RKO (cell line): ENCODE measurements around the gene CDK15.

ENCODE experiments used
- DNase-seq: peaks from one replicate; pipeline ENCODE4 v3.0.0-alpha.2; 2016; ENCODE audit warnings: low spot score

The CDK15 gene

DNA sequence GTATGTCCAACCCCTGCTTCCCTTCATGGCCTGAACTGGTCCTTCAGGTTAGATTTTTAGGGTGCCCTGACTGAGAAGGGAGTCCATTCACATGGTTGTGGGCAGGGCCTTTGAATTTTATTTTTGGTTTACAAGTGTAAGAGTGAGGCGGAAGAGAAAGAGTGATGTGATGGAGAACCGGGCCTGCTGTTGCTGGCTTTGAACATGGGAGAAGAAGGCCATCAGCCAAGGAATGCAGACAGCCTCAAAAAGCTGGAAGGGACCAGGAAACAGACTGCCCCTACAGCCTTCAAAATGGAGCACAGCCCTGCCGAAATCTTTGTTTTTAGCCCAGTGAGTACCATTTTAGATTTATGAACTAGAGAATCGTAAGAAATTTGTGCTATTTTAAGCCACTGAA, 105.0 kb downstream of the CDK15 start:
- no peak for DNase-seq

- DNase-seq, result no peak
Observed at GRCh38 chr2:201913201-201913600, 106.9 kb downstream of the CDK15 start.

GRCh38 chr2:201915446-201915845, 109.1 kb downstream of the CDK15 start:
- no peak for DNase-seq

GRCh38 chr2:201916565-201916964, 110.2 kb downstream of the CDK15 start:
- no peak for DNase-seq

DNA sequence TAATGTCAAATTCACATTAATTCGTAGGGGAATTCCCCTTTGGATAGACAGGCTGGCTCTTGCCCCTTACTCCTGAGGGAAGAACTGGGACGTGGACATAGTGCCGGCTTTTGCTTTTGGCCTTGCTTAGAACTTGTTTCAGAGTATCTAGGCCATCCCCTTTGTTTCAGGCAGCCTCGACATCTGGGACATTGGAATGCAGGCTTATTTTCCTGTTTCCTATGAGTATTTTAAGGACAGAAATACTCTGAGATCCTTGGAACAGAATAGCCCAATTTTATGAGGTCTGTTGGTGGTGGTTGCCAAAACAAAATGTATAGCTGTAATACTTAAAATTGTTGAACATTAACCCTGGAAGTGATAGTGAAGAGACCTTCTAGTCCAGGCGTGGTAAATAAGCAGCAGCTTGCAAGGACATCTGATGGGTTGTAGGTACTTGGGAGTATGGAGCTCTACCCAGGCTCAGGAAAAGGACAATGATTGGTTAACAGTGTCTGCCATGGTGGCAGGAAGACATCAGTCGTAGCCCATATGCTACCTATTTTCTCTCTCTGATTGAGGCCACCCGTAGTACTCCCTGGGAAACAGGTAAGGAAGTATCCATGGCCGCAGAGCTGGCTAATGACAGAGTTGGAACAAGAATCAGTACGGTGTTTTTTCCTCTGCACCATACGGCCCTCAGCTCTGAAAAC, 112.4 kb downstream of the CDK15 start:
- DNase-seq, result no peak

DNA sequence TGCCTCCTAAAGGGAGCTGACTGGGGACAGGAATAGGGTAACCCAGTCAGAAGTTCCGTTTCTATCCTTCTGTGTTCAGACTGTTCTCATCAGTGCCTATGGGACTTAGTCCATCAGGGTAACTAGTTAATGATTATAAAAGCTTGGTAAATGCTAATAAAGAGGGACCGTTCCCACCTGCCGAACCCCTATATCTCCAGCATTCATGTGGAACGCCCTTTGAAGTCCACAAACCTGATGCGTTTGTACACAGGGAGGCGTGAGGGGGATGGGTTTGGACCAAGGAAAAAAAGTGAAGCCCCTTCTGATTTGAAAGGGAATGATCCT, 112.9 kb downstream of the CDK15 start:
- DNase-seq, result no peak

GRCh38 chr2:201923436-201924328, 117.3 kb downstream of the CDK15 start:
- DNase-seq, result no peak

- no peak for DNase-seq
Observed at GRCh38 chr2:201924453-201924852, 118.1 kb downstream of the CDK15 start.

- DNase-seq, result no peak
Observed at GRCh38 chr2:201925056-201925455, 118.7 kb downstream of the CDK15 start.

- DNase-seq, result no peak
Observed at GRCh38 chr2:201926067-201926466, 119.7 kb downstream of the CDK15 start.

DNA sequence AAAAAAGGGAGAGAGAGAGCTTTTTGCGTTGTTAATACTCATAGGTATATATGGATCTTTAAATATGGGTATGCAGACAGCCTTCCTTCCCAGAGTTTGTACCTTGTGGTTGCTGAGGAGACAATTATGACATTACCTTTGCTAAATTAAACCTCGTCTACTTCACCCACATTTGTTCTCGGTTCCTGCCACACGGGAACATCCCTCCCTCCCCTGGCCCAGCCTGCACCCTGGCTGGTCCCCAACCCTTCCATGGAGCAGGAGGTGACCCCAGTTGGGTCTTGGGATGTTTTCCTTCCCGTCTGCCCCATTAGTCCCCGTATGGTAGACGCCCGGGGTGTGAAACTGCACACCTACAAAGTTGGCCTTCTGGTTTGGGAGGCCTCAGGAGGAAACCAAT, 122.0 kb downstream of the CDK15 start:
- no peak for DNase-seq

DNA sequence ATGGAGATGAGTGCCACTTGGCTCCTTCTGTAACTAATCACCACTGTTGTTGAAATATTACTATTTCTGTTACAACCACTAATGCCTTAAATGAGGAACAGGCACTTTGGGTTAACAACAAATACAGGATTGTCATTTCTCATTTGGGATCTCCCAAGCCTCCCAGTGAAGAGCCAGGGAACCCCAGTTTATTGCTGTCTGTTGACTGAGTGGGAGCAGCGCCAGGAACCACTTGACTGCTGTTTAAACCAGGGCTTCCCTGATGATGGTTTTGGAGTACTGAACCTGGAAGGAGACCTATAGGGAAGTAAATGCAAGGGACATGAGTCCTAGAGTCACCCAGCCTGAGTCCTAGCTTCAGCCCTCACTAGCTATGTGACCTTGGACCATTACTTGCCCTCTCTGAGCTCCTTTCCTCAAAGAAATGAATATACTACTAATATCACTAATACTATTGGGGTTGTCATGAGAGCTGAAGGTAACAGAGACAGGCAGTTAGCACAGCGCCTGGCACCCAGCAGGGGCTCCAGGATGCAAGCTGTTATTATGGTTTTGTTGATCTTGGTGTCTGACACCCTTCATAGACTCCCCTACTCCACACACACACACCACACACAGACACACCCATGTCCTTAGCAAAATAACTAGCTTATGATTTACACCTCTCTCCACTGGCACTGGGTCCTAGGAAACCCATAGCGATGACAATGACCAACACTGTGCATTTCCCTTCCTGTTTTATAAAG, 123.1 kb downstream of the CDK15 start:
- DNase-seq, result no peak

DNA sequence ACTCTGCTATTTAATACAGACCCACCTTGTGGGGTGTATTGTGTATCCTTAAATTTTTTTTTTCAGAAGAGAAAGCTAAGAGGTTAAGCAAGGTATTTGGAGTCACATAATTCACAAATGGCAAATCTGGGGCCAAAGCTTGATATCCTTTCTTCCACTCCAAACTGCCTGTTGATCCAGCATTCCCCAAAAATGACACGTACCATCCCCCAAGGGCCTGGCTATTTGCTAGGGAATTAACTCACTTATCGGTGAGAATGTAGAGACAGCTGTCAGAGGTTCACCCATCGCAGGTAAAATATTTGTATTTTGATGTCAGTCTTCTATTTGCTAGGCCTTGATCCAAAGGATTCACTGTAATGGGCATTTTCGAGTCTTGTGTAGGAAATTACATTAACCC, 123.7 kb downstream of the CDK15 start:
- DNase-seq, result no peak

GRCh38 chr2:201930831-201931230, 124.5 kb downstream of the CDK15 start:
- no peak for DNase-seq

DNA sequence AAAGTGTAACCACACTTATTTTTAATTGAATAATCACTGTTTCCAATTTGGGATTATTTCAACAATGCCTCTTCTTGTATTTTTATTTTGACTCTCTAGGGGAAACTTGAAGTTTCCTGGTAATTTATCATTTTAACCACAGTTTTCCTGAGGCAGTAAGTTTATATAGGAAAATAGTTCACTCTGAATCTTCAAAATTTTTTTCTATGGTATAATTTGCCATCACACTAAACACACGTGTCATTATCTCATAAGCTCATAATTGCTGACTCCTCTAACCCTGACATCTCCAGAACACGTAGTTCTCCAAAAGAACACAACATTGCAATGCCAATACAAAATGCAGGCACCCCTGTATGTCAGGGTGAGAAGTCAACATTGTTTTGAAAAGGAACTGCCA, 125.1 kb downstream of the CDK15 start:
- no peak for DNase-seq

DNA sequence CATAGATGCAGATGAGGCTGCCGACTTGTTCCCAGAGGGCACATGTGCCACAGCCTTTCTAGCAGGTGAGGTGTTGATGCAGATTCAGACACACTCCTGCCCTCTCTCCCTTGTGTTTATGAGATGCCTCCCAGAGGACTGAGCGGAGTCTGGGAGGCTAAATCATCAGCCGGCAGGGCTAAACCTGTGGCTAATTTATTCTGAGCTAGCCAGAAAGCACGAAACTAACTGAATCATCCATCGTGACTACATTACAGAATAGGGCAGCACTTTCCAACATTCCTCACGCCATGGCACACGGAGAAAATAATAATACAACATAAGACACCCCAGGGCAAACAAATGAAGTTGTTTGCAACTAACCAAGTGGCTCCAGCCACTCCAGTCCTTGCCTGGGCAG, 125.6 kb downstream of the CDK15 start:
- DNase-seq, result no peak

GRCh38 chr2:201932511-201932910, 126.2 kb downstream of the CDK15 start:
- no peak for DNase-seq

GRCh38 chr2:201933792-201934237, 127.5 kb downstream of the CDK15 start:
- DNase-seq, result no peak

- DNase-seq, result no peak
Observed at GRCh38 chr2:201936817-201937216, 130.5 kb downstream of the CDK15 start.

- DNase-seq, result no peak
Observed at GRCh38 chr2:201937343-201937742, 131.0 kb downstream of the CDK15 start.

DNA sequence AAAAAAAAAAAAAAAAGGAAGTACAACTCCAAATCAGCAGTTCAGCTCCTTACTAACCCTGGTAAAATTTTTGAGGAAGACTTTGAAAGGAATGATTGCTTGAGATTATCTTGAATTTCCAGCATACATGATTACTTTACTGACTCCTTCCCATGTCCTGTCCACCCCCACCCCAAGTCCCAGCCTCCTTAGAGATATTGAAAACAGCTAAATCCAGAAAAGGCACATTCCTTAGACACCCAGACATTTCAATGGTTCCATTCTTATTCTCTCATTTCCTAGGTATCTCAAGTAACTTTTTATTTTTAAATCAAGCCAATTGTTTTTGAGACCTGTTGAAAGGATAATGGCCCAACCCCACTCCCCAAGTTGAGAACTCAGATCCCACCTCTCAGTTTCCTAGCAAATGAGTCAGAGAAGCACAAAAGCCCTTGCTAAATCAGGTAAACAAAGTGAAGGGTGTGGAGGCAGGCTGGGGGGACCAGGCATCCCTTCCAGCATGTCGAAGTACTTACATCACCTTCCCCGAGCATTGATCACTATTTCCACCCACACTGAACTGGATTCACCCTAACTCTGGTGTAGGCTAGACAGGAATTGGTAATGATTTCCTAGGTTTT, 131.9 kb downstream of the CDK15 start:
- no peak for DNase-seq

GRCh38 chr2:201938781-201939180, 132.4 kb downstream of the CDK15 start:
- no peak for DNase-seq
